HG03354 (cell line): ENCODE measurements around the gene PNMA6F.

Source experiments
- ATAC-seq: cut with Tn5 transposase; IDR thresholded peaks from one replicate; pipeline ENCODE4 v1.9.1; 2021; ENCODE audit warnings: mild to moderate bottlenecking; ENCODE audit not compliant: unreplicated experiment, poor library complexity, severe bottlenecking

PNMA6F gene

DNA sequence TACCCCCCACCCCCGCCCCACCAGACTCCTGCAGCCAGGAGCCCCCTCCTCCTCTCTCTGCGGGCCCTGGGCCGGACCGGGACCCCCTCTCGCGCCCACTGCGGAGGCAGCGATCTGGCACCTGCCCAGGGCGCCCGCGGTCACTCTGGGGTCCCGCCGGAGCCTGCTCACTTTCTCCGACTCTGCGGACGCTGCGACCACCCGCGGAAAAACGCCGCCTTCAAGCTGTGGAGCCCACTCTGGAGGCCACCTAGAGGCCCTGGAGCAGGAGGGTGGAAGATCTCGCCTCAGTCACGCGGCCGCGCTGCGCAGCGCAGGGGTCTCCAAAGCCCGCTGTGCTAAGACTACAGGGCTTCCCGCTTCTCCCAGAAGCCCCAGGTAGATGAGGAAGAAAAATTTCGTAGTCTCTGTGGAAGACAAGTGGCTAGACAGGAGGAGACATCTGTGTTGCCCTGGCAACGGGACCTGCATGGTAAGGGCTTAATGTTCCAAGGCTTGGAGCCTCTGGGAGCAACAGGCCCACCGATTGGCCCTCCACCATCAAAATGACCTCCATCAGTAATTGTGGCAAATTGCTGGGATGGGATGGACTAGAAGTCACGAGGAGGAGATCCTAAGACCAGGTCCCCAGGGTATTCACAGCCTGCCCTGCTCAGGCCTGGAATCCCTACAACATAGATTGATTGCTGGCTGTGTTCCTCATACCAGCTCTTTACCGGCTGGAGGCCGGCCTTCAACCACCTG is at the start of gene PNMA6F:
Gene PNMA6F (minus strand): TSS at position 387 of the 744 bp plus-strand sequence. CDS start 1,093 bp downstream, outside the sequence.
- ATAC-seq: no peak

DNA sequence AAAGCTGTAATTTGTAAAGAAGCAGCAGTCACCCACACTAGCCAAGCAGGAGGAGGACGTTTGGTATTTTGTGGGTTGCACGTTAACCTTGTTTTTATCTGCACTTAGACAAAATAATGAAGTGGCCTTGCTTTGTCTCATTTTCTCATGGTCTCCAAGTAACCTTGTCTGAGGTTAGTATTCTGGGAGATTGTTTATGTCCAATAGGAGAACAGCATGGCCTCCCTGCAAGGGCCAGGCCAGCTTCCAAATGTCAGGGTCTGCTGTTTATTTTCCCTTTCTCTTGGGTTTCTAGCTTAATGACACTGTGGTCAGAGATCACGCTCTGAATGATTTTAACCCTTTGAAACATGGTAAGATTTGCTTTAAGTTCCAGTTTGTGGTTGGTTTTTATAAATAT is 49.7 kb upstream of the PNMA6F start:
- ATAC-seq: no peak

DNA sequence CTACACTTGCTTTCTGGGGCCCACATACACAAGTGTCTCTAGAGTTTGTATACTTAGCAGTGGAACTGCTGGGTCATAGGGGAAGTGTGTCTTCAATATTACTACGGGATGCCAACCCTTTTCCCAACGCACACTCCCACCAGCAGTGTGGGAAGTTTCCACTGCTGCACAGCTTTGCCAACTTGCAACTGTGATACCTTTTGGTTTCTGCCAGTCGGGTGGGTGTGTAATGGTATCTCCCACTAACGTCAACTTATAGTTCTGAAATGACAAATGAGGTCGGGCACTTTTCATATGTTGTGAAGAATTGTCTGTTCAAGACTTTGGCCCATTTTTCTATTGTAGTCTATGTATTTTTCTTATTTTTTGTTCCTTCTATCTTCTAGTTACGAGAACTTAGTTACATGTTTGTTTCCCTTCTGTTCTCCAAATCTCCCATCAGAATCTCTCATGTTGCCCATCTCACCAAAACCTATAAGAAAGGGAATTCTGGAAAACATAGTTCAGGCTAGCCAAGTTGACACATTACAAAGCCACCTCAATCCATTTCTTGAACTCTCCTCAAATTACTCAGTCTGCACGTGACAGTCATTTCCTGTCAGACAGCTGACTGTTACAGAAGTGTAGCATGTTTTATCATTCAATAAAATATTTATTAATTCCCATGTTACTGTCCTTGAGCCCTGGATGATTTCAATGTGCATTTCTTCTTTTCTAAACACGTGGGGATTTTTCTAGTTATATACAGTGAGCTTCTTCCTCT is 48.9 kb upstream of the PNMA6F start:
- no peak for ATAC-seq

DNA sequence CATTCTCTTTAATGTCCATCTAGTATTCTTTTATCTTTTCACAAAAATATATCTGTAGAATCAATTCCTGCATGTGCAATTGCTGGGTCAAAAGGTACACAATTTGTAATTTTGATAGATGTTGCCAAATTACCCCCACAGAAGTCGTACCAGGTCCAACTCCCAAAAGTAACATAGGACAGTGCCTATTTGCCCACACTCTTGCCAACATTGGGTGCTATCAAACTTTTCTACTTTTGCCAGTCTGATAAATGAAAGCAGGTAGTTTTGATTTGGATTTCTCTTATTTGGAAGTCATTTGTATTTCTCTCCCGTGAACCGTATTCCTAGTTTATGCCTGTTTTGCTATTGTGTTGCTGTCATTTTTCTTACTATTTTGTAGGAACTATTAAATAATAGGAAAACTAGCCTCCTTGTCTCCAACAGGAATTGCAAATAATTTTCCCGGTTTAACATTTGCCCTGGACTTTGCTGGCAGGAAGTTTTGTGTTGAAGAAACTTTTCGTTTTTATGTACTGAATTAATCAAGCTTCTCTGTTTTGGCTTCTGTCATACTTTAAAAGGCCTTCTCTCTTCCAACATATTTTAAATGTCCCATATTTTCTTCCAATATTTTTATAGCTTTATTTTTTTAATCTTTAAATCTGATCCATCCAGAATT is 45.4 kb upstream of the PNMA6F start:
- no peak for ATAC-seq

DNA sequence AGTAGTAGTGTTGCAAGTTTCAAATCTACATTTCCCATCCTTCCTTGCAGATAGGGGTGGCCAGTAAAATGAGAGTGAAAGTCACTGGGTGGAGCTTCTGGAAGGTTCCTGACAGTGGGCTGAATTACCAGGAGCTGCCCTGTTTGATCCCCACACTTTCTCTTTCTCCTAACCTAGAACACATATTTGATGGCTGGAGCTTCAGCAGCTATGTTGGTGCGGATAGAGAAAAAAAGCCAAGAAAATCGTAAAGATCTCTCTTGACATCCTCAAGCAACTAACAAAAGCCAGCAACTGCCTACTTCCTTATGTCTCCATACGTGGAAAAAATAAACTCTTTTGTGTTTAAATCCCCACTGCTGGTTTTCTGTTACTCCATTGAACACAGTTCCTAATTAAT is 44.6 kb upstream of the PNMA6F start:
- ATAC-seq: no peak

DNA sequence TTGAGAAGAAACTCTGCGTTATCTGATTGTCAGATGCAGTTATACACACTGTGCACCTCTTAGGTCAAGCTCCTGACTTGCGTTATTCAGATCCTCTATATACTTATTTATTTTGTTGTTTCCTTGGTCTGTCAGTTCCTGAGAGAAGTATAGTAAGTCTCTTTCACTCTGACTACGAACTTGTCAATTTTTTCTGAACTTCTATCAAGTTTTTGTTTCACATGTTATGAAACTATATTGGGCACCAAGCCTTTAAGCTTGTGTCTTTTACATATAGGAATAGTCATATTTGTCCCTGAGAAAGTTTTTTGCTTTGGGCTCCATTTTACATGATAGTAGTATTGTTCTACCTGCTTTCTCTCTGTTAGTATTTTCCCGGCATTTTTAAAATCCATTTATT is 44.1 kb upstream of the PNMA6F start:
- no peak for ATAC-seq

DNA sequence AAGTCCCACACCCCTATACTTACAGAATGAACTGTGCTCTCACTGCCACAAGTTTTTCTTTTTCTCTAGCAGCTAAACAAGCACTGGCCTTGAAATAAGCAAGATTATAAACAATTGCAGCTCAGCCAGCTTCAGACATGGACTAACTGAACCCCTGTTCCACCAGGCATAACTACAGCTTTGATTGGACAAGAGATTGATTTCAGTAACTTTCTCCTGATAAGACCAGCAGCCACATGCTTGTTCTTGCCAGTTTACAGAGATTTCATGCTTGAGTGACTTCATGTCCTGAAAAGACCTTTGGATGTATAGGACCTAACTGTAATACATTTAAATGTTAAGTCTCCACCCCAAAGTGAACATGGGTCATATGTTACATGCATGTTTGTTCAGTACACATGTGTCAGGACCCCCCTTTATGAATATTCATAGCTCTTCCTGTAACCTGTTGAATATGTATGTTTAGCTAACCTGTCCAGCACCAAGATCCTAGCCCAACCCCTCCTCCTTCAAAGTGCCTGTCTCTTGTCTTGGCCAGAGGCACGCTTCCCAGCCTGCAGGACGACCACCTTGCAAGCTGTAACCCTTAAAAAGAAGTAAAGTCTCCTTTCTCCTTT is 40.3 kb upstream of the PNMA6F start:
- no peak for ATAC-seq

DNA sequence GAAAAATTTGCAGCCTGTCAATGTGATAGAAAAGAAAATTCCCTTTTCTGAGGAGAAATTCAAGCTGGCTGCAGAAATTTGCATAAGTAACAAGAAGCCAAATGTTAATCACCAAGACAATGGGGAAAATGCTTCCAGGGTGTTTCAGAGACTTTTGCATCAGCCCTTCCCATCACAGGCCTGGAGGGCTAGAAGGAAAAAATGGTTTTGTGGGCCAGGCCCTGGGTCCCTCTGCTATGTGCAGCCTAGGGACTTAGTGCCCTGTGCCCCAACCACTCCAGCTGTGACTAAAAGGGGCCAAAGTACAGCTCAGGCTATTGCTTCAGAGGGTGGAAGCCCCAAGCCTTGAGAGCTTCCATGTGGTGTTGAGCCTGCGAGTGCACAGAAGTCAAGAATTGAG is 36.3 kb upstream of the PNMA6F start:
- ATAC-seq: no peak

DNA sequence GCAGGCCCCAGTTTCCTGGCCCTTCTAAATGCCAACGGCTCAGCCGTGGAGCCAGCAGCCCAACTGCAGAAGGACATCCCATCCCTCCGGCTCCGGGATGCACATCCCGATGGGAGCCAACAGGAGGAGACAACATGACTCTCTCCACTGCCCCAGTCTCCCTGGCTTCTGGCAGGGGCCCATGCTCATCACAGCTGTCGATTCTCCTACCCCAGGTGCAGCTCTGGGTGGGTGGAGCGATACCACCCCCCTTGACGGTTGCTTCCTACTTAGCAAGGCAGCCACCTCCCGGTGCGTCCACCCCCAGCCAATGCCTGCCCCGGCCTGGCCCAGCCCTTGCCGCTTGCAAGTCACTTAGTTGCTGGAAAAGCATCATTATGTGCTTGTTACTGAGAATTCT is 31.8 kb upstream of the PNMA6F start:
- no peak for ATAC-seq

DNA sequence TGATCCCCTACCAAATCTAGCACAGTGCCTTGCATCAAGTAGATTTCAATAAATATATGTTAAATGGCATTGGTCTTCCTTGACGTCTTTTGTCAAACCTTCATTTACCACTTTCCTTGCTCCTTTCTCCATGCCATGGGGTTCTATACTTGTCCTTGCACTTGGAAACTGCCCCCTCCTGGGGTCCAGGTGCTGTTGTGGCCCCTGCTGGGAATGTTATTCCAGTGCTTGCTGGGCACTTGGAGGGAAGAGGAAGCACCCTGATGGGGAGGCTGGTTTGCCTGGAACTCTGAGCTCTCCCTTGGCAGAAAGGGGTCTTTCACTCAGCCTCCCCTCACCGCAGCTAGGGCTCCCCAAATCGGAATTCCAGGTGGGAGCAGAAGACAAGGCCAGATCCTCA is 31.3 kb upstream of the PNMA6F start:
- ATAC-seq: no peak

DNA sequence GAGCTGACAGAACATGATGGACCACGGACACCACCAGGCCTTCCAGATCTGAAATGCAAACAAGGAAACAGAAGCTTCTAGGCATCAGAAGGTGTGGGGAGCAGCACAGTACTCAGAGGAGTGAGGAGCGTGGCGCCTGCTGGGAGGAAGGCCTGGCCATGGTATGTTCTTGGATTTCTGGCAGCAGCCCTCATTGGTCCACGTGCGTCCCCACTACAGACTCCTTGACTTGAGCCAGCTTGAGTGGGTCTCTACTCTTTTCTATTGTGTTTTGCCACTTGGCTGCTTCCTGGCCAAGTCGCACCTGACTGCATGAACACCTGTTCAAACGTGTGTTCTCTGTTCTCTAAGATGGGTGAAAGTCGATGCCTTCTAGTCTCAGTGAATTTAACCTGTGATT is 30.4 kb upstream of the PNMA6F start:
- ATAC-seq: no peak

DNA sequence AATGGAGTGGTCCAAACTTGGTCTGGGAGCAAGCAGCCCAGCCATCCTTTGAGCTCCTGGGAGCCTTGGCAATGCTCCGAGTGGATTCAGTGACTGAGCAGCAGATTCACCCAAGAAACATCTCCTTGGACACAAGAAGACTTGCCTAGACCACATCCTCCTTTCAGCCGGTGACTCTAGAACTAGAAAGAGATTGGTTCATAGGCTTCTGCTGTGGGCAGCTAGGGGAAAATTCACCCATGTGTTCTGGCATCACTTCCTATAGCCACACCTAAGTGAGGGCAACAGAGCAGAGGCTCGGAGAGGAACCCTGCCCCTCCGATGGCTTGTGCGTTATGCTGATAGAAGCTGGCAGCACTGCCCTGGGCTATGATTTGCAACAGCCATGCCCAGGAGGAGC is 28.4 kb upstream of the PNMA6F start:
- ATAC-seq: no peak

DNA sequence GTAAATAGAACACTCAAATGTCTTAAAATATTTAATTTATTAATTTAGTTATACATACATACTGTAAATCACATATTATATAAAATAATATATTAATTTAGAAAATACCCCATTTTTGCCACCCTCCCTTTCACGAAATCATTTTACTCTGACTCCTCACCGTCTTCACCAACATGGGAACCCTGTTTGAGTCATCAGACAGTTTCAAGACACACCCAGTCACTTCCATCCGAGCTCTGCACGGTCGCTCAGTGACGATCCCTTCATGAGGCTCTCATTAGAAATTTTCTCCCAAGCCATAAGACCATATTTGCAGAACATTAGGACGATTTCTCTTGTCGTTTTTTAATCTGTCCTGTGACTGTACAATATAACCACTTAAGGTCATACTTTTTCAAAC is 26.9 kb upstream of the PNMA6F start:
- no peak for ATAC-seq

DNA sequence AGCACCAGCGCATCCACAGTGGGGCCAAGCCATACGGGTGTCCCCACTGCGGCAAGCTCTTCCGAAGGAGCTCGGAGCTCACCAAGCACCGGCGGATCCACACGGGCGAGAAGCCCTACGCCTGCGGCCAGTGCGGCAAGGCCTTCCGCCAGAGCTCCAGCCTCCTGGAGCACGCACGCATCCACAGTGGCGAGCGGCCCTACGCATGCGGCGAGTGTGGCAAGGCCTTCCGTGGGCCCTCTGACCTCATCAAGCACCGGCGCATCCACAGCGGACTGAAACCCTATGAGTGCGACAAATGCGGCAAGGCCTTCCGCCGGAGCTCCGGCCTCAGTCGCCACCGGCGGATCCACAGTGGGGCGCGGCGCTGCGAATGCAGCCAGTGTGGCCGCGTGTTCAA is 26.0 kb upstream of the PNMA6F start:
- ATAC-seq: no peak

DNA sequence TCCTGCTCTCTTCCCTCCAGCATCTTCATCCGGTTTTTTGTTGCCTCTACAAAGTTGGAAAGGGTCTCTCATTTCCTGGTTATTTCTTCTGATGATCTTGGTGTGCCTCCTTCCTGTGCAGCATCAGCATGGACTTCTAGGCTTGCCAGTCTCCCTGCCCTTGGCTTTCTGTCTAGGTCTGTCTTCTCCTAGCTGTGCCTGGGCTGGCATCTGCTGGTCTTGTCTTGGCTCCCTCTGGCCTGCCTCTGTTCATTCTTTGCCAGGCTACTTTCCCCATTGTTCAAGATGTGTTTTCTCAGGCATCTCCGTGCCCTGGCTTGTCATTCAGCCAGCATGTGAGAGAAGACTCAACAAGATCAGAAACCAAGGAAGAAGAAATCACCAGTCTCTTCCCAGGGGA is 22.1 kb upstream of the PNMA6F start:
- no peak for ATAC-seq

DNA sequence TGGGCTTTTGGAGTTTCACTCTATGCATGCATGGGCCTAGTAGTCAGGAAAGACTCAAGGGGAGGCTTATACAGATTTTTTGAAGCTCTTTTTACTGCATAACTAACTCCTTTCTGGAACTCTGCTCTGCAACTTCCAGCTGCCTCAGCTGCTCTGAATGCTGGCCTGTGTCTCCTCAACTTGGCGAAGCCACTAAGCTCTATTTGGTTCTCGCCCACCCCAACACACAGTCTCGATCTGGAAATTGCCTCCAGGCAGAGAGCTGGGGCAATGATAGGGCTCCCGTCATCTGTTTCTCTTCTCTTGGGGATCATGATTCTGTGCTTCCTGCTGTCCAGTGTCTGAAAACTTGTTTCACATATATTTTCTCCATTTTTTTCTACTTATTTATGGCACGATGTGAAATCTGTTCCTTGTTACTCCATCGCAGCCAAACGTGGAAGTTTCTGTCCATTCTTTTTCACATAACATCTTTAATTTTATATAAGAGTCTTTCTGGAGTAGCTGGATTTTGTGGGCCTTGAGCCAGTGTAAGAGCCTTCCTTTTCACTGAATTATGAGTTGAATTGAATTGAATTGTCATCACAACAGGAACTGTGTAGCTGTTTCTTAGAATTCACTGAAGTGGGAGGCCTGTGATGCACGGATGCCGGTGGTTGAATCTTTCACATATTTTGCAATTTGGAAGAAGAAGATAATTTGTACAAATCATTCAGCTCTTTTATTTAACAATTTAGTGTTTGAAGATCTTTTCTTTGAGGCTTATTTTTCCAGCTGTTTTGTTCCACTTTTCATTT is 21.4 kb upstream of the PNMA6F start:
- ATAC-seq: no peak

DNA sequence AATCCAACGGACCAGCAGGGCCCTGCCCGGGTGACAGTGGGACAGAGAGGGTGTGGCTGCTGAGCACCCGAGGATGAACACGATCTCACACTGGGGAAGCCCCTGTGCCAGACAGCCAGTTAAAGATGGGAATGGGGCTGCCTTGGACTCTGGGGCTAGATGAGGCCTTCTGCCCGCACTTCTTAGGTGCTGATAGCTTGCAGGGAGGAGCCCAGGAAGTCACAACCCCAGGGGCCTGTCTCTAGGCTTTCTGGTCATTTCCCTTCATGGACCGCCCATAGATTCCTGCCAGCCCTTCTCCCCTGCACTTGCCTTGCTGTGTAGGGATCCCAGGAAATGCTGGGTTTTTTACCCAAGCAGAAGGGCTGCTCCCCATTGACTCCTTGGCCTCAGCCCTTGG is 18.5 kb upstream of the PNMA6F start:
- no peak for ATAC-seq

DNA sequence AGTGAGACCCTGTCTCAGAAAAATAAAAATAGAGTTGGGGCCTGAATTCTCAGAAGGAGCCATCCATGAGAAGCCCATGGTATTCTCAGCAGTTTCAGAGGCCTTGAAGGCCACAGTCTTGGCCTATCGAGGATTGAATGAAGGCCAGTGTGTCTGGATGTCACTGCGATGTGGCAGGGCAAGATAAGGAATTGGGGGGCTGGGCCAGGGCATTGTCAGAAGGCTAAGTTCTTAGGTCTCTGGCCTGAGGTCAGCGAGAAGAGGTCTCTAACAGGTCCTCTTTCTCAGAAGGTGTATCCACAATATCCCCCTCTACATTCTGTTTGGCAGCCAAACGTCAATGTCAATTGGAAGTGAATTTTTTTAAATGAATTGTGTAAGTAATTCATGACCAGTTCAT is 18.1 kb upstream of the PNMA6F start:
- ATAC-seq: no peak

DNA sequence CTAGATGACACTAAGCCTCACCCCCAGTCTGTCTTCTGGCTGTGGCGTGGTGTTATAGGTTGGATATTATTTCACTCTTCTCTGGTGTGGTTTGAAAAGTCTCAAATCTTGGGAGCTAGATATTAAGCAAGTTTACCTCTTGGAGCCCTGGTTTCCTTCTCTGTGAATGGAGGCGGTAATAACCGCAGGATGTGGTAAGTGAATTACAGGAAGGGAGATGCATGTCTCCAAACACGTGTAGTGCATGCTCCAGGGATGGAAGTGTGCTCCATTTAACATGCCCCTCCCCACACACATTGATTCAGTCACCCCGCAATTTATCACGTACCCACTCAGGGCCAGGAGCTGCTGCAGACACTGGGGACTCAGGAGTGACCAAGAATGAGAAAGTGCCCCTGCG is 17.3 kb upstream of the PNMA6F start:
- ATAC-seq: no peak

DNA sequence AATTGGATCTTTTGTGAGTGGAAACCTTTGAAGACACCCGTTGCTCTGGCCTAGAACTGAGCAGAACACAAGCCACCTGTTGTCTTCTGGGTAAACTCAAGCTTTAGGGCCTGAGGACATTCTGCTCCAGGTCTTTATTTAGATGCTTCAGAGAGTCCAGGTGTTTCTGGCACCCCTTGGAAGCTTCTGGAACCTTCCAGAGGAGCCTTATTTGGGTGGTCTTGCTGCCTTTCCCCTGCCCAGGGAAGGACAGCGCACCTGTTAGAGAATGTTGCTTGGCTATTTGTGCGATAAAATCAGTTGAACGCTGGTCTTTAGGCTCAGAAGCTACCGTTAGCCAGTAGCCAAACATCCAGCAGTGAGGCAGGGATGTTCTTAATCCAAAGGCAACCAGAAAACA is 15.4 kb upstream of the PNMA6F start:
- ATAC-seq: no peak
